GM12878 (cell line): Measurements from ENCODE around the gene TMEM127. TPM values are rescaled to one million over a fixed set of nuclear protein-coding genes. Genes with fewer than 3 reads are reported as not detected.

ENCODE experiments used
- BCL11A ChIP-seq: IDR thresholded peaks from 2 replicates; pipeline ENCODE4 v1.6.1; 2011; ENCODE audit warnings: low read depth, low read length
- BHLHE40 ChIP-seq, 2 experiments: fragments of 450-650 bp in 1 of 2; IDR thresholded peaks; 2 replicates each; pipeline ENCODE4 v1.6.1; 2011 to 2017; ENCODE audit warnings: low read depth in 2 of 2, borderline replicate concordance in 1 of 2, improper control_type of control experiment in 1 of 2, low read length in 1 of 2, mild to moderate bottlenecking in 1 of 2
- CBX5 ChIP-seq: sonication (generic); IDR thresholded peaks from 2 replicates; pipeline ENCODE4 v1.6.1; 2016; ENCODE audit warnings: low read depth, moderate library complexity, mild to moderate bottlenecking, inconsistent platforms
- CHD4 ChIP-seq: fragments of 200-600 bp; sonication (generic); IDR thresholded peaks from 2 replicates; pipeline ENCODE4 v1.6.1; 2016; ENCODE audit warnings: mild to moderate bottlenecking
- CREB1 ChIP-seq: IDR thresholded peaks from 2 replicates; pipeline ENCODE4 v1.6.1; 2012; ENCODE audit warnings: low read depth, mild to moderate bottlenecking, inconsistent platforms
- CREM ChIP-seq: IDR thresholded peaks from 2 replicates; pipeline ENCODE4 v1.6.1; 2014; ENCODE audit warnings: antibody characterized with exemption, low read depth
- E4F1 ChIP-seq: fragments of 450-650 bp; IDR thresholded peaks from 2 replicates; pipeline ENCODE4 v1.6.1; 2018; ENCODE audit warnings: borderline replicate concordance, mild to moderate bottlenecking; ENCODE audit not compliant: partially characterized antibody
- FOXM1 ChIP-seq: IDR thresholded peaks from 2 replicates; pipeline ENCODE4 v1.6.1; 2012; ENCODE audit warnings: low read depth, mild to moderate bottlenecking, inconsistent platforms, low read length, moderate library complexity
- JUNB ChIP-seq: IDR thresholded peaks from 2 replicates; pipeline ENCODE4 v1.6.1; 2016; ENCODE audit warnings: antibody characterized with exemption, mild to moderate bottlenecking
- MEF2A ChIP-seq: IDR thresholded peaks from 2 replicates; pipeline ENCODE4 v1.6.1; 2011; ENCODE audit warnings: low read depth, mild to moderate bottlenecking, low read length, moderate library complexity; ENCODE audit not compliant: insufficient read depth
- MXI1 ChIP-seq: fragments of 150-350 bp; IDR thresholded peaks from 2 replicates; pipeline ENCODE4 v1.6.1; 2011; ENCODE audit warnings: low read depth, mild to moderate bottlenecking, inconsistent platforms, low read length, improper control_type of control experiment
- NR2F1 ChIP-seq: fragments of 450-650 bp; conservative IDR thresholded peaks from 2 replicates; pipeline ENCODE4 v1.6.1; 2017; ENCODE audit warnings: mild to moderate bottlenecking
- RB1 ChIP-seq: fragments of 450-650 bp; formaldehyde crosslinking; IDR thresholded peaks from 2 replicates; pipeline ENCODE4 v1.6.1; 2017; ENCODE audit warnings: mild to moderate bottlenecking, borderline replicate concordance
- SIN3A ChIP-seq: IDR thresholded peaks from 2 replicates; pipeline ENCODE4 v1.6.1; 2012; ENCODE audit warnings: low read depth, low read length, improper control_type of control experiment
- SIX5 ChIP-seq: IDR thresholded peaks from 2 replicates; pipeline ENCODE4 v1.6.1; 2011; ENCODE audit warnings: mild to moderate bottlenecking, low read depth, low read length, moderate library complexity; ENCODE audit not compliant: severe bottlenecking
- SMAD1 ChIP-seq: fragments of 450-650 bp; IDR thresholded peaks from 2 replicates; pipeline ENCODE4 v1.6.1; 2018; ENCODE audit warnings: mild to moderate bottlenecking, low read depth; ENCODE audit not compliant: partially characterized antibody
- SPI1 ChIP-seq: IDR thresholded peaks from 2 replicates; pipeline ENCODE4 v1.6.1; 2011; ENCODE audit warnings: low read depth, mild to moderate bottlenecking, low read length, moderate library complexity, borderline replicate concordance; ENCODE audit not compliant: insufficient read depth
- SREBF1 ChIP-seq: IDR thresholded peaks from 2 replicates; pipeline ENCODE4 v1.6.1; 2012; ENCODE audit warnings: mild to moderate bottlenecking, low read length
- SREBF2 ChIP-seq: IDR thresholded peaks from 2 replicates; pipeline ENCODE4 v1.6.1; 2012; ENCODE audit warnings: mild to moderate bottlenecking, low read length
- TAF1 ChIP-seq: IDR thresholded peaks from 2 replicates; pipeline ENCODE4 v1.6.1; 2011; ENCODE audit warnings: mild to moderate bottlenecking, low read depth, low read length, borderline replicate concordance
- ZBTB40 ChIP-seq: fragments of 450-650 bp; IDR thresholded peaks from 2 replicates; pipeline ENCODE4 v1.6.1; 2016; ENCODE audit warnings: mild to moderate bottlenecking, moderate library complexity, borderline replicate concordance
- polyA plus RNA-seq, 11 experiments: library from polyadenylated mRNA; depleted of rRNA in 4 of 11; unstranded in 6 of 11; stranded (reverse) in 5 of 11; fragments of >200 nt; fragmentation: Nextera tagmentation in 4 of 11; fragmentation: Illumina TruSeq in 1 of 11; extraction: Ambion mirVana in 4 of 11; extraction: Trizol in 1 of 11; gene quantifications; 1 replicate in 1 of 11; 2 replicates in 10 of 11; pipeline versions ENCODE4 v1.2.1 to v1.2.3, GENCODE V29; 2011 to 2016; ENCODE audit warnings: inconsistent platforms in 2 of 11, missing spikeins in 2 of 11, low read depth in 1 of 11
- total RNA-seq, 4 experiments: library from RNA; depleted of rRNA in 3 of 4; stranded (reverse); fragments of >200 nt in 3 of 4; fragmentation: Illumina TruSeq in 1 of 4; extraction: Trizol in 1 of 4; gene quantifications; 2 replicates each; pipeline versions ENCODE4 v1.2.1 to v1.2.3, GENCODE V29; 2013 to 2021
- TF ChIP-seq, protein P1 (sequence below): fragments of 450-650 bp; IDR thresholded peaks from 2 replicates; pipeline ENCODE4 v1.6.1; 2016; ENCODE audit warnings: mild to moderate bottlenecking

The TMEM127 gene
- total and polyA plus RNA-seq, 10 of the 15 experiments (the other 5 are each of a cell fraction or from before 2014, with no cell fraction given): 2.6 to 27.2 (median 17.7) TPM

DNA sequence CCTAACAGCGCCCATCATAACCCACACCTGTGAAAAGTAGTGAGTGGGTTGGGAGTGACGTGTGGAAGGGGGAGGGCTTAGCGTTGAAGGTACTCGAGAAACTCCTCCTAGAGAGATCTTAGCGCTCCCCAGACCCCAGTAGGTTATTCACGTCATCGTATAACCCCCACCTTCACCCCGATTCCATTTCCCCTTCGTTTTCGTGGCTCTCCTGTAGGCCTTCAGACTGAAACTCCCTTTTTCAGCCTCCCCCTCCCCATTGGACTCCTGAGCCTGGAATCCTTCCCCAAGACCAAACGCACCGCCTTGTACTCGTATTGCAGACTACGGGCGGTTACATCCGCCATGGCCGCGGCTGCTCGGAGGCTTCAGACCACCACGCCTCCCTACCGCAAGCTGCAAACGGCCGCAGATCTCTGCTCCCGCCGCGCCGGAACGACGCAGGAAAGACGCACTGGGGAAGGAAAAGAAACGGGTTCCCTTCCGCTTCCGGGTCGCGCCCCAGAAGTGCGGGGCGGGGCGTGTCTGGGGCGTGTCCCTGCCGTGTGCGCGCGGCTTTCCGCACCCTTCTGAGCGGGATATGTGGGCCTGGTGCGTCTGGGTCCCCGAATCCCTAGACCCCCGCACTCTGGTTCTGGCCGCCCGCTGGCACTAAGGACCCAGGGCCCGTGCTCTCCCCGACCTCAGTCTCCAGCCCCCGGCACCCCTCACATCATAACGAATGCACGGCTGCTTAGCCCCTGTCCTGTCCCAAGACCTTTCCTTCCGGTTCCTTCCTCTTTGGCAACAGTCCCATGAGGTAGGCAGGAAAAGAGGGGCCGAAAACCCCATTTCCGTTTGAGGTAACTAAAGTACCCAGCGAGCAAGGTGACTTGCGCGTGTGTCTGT lies 39.5 kb upstream of the TMEM127 start, which contains the start of gene SNRNP200 (continued):
- no peak for TF ChIP-seq CBX5
- peak; percentile 92; the same call in 1 of the 2 replicates for TF ChIP-seq RB1
- TF ChIP-seq SIN3A: peak; percentile 80; the same call in 1 of the 2 replicates
- peak; percentile 98 for TF ChIP-seq ZBTB40
- 0 out of 2 replicates have a peak, but pooled peaks have one; percentile 25 for TF ChIP-seq SREBF1
- TF ChIP-seq BCL11A: peak; percentile 38; the same call in 1 of the 2 replicates
- TF ChIP-seq CREM: peak; percentile 82
- peak; percentile 63 for TF ChIP-seq MXI1
- peak; percentile 51 for TF ChIP-seq E4F1
- TF ChIP-seq TAF1: no peak; the same call in 1 of the 2 replicates
- TF ChIP-seq SMAD1: peak; percentile 44
- TF ChIP-seq NR2F1: peak; percentile 69
- no peak for TF ChIP-seq SPI1
- TF ChIP-seq CHD4: no peak
- no peak for TF ChIP-seq JUNB
- no peak for TF ChIP-seq MEF2A
- TF ChIP-seq SIX5: peak; percentile 48
- TF ChIP-seq CREB1: peak; percentile 88
- peak; percentile 60 for TF ChIP-seq SREBF2
- TF ChIP-seq FOXM1: peak; percentile 23; the same call in 1 of the 2 replicates
- TF ChIP-seq, protein P1, sequence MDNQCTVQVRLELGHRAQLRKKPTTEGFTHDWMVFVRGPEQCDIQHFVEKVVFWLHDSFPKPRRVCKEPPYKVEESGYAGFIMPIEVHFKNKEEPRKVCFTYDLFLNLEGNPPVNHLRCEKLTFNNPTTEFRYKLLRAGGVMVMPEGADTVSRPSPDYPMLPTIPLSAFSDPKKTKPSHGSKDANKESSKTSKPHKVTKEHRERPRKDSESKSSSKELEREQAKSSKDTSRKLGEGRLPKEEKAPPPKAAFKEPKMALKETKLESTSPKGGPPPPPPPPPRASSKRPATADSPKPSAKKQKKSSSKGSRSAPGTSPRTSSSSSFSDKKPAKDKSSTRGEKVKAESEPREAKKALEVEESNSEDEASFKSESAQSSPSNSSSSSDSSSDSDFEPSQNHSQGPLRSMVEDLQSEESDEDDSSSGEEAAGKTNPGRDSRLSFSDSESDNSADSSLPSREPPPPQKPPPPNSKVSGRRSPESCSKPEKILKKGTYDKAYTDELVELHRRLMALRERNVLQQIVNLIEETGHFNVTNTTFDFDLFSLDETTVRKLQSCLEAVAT: peak; percentile 68
- TF ChIP-seq BHLHE40 (IDR thresholded peaks at IDR 0.05; ENCODE audit: borderline replicate concordance in 1 of 2, low read depth in 2 of 2, low read length in 1 of 2): peak; percentile 6 to 66; a peak in 2 of 4 replicates
